Activated T-helper 1 cell treated with anti-CD3 and anti-CD28 coated beads, Interleukin-2, amount 50 U/mL, for 16 hours (primary cell): ENCODE data around the gene PODXL2.

Experiments used
- DNase-seq, 2 donors: peaks; one replicate each; pipeline ENCODE4 v3.0.0-alpha.2; 2020; ENCODE audit warnings: low read depth in 1 of 2, low spot score in 1 of 2

The PODXL2 gene

GRCh38 chr3:127628788-127629466 lies at the start of gene PODXL2:
PODXL2 (plus strand) TSS chr3:127629185; CDS start chr3:127629220, 35 bp downstream.
- DNase-seq: peak in 1 of 2 donors; percentile 13

DNA sequence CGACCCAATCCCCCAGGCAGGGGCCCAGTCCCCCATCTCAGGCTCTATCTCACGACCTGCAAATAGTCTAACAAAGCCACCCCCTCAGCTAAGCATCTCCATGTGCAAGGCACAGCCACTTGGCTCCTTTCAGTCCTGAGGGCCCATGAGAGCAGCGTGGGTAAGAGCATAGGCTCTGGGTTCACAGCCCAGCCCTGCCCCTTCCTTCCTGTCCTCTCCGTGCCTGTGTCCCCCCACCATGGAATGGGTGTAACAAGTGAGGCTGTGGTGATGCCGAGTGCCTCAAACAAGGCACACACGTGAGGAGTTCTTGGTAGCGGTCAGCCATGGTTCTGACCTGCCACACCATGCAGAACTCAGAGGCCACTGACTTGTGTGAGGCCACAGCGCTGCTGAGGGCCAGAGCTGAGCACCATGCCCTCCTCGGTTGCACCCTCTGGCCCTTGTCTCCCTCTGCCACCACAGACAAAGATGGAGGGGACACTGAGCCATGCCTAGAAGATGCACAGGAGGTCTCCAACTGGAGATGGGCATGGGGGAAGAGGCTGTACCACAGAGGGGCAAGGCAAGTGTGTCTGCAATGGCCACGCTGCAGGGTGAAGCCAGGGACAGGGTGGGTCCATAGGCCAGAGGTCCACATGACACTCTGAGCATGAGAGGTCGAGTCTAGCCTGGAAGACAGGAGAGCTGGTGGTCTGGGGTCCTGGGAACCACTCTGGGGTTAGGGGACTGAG lies 48.5 kb upstream of the PODXL2 start:
- no peak for DNase-seq

DNA sequence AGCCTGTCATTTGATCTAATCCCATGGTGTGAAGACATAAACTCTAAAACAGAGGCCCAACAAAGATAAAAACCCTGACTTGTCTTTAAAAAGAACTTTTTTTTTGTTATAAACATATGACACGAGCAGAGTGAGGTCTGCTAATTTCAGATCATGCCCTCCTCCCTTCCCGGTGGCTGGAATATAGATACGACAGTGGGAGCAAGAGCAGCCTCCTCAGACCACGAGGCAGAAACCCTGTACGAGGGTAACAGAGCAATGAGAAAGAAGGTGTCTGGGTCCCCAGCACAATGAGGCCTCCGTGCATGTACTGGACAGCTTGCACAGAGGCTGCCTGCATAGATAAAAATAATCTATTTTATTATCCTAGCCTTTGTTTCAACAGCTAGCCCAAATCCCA lies 44.3 kb upstream of the PODXL2 start:
- no peak for DNase-seq

DNA sequence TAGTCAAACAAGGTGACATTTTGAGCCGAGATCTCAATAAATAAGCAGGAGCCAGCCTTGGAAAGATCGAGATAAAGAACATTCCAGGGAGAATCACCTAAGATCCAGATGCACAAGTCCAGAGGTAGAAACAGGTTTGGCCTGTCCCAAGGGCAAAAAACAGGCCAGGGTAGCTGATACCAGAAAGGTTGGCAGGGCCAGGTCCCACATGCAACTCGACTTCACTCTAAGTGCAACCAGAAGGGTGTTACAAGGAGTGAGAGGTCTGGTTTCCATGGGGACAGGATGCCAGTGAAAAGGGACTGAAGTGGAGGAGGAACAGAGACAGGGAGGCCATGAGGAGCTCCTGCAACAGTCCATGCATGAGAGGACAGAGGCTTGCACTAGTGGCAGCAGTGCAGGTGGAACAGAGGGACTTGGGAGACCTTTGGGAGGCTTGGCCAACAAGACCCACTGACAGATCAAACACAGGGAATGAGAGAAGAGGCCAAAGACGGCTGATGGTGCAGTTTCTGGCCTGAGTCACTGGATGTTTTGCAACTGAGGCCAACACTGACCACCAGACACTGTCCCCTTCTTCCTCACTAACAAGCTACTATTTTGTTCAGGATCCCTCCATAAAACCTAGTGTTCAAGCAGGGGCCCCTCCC lies 43.7 kb upstream of the PODXL2 start:
- no peak for DNase-seq

GRCh38 chr3:127585813-127586413 lies 43.1 kb upstream of the PODXL2 start:
- no peak for DNase-seq

DNA sequence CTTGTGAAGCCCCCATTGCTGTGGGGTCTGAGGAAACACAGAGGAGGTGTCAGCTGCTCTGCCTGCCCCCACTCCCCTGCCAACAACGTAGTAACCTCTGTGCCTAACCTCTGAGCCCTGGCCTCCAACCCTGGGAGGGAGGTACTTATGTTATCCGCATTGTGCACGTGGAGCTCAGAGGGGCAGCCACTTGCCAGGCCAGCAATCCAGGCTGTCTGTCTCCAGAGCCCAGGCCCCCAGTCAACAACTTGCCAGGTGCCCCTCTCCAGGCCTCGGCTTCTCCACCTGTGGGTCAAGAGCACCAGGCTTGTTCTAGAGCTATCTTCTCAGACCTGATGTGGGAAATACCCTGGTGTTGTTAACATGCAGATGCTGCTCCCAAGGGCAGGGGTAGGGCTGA lies 41.1 kb upstream of the PODXL2 start:
- DNase-seq: no peak

- DNase-seq: no peak
Measured at GRCh38 chr3:127588806-127589577, 40.0 kb upstream of the PODXL2 start.

GRCh38 chr3:127589600-127590281 lies 39.2 kb upstream of the PODXL2 start:
- no peak for DNase-seq

- DNase-seq: no peak
Measured at GRCh38 chr3:127590282-127590592, 38.7 kb upstream of the PODXL2 start.

DNA sequence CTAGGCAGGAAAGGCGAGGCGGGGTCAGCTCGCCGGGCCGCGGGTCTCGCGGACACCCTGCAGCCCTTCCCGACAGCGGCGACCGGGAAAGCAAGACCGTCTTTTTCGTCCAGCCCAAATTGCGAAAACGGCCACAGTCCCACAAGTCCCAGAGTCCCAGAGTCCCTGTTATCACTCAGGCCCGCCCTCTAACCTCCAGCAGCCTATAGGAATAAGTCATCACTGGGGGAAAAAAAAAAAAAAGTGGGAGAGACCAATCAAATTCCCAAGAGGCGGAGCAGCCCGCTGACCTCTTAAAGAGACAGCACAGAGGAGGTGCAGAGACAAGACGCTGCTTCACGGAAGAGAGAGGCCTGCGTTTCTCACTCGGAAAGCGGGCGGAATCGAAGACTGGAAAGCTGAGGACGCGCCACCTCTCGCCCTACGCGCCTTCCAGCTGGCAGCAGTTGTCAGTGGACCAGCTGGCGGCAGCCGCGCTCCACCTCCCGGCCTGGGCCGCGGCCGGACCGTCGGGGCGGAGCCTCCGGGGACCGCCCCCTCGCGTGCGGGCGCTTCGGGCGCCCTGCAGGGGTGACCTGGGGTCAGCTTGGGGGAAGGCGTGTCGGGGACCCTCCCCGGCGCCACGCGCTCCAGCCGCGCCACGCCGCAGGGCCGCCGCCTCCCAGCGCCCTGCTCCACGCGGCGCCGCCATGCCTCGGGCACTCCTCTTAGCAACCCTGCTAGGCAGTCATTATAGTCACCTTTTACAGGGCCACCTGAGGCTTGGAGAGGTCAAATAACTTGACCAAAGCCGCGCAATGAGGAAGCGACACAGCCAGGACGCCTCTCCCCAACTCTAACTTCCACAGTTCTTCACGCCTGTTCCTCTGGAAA lies 38.2 kb upstream of the PODXL2 start, which contains the start of gene TPRA1:
Gene TPRA1 (minus strand): TSS at position 141 of the 873 bp plus-strand sequence. CDS start 10,587 bp downstream, outside the sequence.
- DNase-seq: peak; percentile 53 to 68

DNA sequence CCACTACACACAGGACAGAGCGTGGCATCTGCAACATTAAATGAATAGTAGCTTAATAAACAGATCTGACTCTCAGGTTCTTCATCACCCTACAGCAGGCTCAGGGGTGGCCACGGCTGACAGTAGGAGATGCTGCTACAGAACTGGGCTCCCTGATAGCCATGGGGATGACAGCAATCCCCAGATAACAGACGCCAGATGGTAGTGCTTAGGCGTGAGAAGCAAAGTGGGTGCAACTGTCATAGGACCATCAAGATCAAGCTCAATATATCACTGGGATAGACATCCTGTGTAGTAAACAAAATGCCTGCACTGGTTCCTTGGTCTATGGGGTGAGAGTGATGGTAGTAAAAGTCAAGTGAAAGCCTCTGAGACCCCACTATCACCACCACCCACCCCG lies 35.8 kb upstream of the PODXL2 start:
- DNase-seq: no peak

DNA sequence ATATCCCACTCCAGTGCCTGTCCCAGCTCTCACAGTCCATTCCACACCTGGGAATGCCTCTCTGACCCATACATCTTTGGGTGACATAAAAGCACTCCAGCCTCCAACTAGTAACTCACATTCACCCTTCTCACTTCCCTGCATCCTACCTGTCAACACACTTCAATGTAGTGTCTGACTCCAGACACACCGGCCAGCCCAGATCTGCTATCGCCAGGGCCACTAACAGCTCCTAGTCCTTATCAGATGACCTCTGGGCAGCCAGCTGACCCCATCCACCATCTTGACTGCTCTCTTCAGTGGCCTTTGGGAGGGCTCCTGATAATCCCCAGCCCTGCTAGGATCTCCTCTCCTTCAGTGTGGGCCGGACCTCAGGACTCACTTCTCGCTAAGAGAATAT lies 33.7 kb upstream of the PODXL2 start:
- DNase-seq: no peak

DNA sequence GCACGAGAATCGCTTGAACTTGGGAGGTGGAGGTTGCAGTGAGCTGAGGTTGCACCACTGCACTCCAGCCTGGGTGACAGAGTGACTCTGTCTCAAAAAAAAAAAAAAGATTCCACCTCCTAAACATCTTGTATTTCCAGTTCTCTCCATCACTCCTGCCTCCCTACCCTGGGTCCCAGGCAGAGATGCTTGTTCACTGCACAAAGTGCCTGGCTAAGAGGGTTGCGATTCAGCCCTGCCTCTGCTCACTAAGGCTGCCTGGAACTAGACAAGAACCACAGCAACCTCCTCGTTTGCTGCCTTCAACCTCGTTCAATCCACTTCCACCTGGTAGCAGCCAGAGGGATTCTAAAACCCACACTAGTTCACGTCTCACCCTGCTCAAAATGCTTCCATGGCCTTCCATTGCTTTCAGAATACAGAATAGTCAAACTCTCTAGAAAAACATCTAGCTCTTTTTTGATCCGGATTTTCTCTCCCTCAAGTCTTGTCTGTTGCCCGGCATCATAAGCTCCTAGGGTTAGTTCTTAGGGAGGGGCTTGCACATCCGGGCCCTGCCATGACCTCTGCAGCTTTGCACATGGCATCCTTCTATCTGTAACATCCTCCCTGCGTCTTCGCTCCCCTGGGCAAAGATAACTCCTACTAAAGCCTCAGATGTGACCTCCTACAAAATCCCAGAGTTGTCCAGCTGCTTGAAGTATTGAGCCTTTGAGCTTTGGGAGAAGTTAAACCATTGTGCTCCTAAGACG lies 31.8 kb upstream of the PODXL2 start:
- no peak for DNase-seq

DNA sequence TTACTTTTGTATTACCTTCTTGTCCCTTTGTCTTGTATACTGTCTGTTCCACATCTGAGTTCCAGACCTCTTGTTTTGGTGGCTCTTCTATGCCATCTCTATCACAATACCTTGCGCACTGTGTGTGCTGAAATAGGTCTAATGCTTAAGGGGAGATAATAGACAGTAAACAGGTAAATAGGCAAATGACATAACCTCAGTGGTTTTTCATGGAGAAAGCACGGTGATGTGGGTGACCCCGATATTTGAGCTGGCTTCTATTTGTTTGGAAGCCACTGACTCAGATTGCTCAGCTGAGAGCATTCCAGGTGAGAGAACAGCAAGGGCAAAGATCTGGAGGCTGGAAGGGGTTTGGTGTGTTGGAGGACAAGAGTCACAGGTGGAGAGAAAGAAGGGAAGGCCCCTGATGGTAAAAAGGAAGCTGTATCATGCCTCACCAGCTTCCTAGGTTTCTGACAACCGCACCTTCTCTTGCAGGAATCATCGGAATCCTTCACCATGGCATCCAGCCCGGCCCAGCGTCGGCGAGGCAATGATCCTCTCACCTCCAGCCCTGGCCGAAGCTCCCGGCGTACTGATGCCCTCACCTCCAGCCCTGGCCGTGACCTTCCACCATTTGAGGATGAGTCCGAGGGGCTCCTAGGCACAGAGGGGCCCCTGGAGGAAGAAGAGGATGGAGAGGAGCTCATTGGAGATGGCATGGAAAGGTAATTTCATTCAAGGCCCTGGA lies 30.0 kb upstream of the PODXL2 start:
- DNase-seq: no peak

DNA sequence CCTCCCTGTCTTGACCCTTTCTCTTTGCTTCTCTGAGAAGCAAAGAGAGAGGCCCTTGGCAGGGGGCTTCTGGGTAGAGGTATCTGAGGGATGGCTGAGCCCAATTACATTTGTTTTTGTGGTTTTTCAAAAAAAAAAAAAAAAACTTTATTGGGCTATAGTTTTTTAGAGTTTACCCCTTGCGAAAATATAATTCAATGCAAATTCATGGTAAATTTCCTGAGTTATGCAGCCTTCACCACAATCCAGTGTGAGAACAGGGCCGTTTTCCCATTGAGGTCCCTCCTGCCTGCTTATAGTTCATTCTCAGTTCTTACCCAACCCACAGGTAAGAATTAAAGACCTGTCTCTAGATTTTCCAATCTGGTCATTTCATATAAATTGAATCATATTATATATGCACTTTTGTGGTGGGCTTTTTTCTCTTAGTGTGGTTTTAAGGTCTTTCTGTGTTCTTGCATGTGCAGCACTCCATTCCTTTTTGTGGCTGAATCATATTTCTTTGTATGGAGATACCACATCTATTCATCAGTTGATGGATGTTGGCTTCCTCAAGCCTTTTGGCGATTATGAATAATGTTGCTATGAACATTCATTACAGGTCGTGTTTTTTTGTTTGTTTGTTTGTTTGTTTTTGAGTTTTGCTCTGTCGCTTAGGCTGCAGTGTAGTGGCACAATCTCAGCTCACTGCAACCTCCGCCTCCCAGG lies 28.1 kb upstream of the PODXL2 start:
- DNase-seq: no peak

- no peak for DNase-seq
Measured at GRCh38 chr3:127604035-127604434, 24.9 kb upstream of the PODXL2 start.

GRCh38 chr3:127604546-127605165 lies 24.3 kb upstream of the PODXL2 start:
- no peak for DNase-seq
